HG03520 (cell line): ENCODE measurements around the gene SMC5.

ENCODE experiments used
- ATAC-seq: cut with Tn5 transposase; IDR thresholded peaks from one replicate; pipeline ENCODE4 v1.9.1; 2021; ENCODE audit warnings: mild to moderate bottlenecking, moderate library complexity; ENCODE audit not compliant: unreplicated experiment

Gene SMC5

DNA sequence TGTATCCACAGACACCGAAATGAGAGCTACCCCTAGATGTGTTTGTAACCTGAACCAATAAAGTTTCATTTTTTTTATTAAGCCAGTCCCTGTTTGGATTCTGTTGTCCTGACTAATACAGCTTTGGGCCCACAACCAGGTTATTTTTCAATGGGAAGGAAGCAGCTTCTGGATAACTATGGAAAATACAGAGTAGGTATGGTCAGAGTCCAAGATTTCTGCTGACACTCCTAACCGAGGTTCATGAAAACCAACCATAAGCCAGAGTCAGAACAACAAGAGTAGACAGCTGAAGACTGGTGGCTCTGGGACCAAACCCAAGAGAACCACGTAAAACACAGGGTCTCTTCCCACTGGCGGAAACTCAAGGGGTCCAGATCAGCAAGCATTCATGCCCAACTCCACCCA lies 144.8 kb downstream of the SMC5 start:
- no peak for ATAC-seq

DNA sequence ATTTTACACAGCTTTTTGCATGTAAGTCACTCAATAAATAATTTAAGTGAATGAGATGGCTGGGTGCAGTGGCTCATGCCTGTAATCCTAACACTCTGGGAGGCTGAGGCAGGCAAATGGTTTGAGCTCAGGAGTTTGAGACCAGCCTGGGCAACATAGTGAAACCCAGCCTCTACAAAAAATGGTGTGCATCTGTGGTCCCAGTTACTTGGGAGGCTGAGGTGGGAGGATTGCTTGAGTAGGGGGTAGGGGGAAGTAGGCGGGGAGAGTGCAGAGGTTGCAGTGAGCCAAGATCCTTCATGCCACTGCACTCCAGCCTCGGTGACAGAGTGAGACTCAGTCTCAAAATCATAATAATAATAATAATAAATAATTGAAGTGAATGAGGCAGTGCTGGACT lies 145.5 kb downstream of the SMC5 start:
- ATAC-seq, result no peak
